GM13977 (cell line): ENCODE data around the gene ZNF45.
"Not testable (repeated sequence)": the region's sequence is repeated elsewhere in the genome, so short reads cannot be mapped to it uniquely, and the experiment has no call there.

Experiments used
- DNase-seq: peaks from one replicate; pipeline ENCODE4 v3.0.0; 2012; ENCODE audit warnings: low spot score
- in situ Hi-C: fragments of 300-500 bp; cut with MboI; formaldehyde crosslinking; loops from one replicate; pipeline ENCODE4 v1.12.0; 2022; ENCODE audit warnings: low sequenced_read_pairs, low pct_unique_long_range_greater_than_20kb, mixed read lengths, inconsistent platforms; ENCODE audit not compliant: unreplicated experiment
- TF ChIP-seq, protein P1 (sequence below): IDR thresholded peaks from 2 replicates; pipeline ENCODE4 v1.5.1; 2012; ENCODE audit warnings: mild to moderate bottlenecking, control low read depth; ENCODE audit not compliant: insufficient read depth; ENCODE audit errors: extremely low read depth, missing control alignments

ZNF45 gene

DNA sequence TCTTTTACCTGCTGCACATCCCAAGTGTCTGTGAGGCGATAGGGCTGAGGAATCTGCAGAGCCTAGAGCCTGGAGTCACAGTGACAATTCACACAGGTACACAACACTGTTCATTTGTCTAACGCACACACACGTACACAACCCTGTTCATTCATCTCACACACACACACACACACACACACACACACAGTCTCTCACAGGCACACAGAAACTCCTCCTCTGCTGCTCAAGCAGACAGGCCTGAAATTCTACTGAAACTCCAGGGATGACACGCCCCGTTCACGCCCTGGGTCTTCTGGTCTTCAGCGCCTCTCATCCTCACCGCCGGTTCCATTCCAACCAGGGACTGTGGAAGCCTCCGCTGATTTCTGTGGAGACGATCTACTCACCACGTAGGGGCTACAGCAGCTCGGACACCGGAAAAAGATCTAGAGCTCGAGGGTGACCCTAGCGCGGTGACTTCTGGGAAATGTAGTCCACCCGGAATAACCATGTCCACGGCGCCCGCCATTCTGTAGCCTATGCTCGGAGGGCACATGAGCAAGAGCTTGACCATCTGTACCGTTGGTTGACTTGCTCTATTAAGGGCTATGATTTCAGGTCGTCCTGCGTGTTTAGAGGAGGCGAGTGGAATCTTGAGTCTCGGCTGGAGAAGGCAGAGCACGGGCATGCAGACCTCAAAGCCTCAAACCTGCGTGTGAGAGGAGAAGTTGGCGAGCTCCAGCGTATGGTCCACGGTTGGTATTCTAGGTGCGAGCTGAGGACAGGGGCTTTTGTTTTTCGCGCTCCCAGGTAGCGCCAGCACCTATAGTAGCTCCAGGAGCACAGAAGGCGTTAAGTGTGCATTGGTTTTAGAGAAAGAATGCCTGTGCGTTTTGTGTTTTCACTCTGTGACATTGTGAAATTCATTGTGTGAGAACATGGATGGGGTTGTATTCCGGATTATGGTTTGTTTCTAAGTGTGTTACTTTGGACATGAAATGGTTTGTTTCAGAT, 33.4 kb downstream of the ZNF45 start:
- TF ChIP-seq, protein P1, sequence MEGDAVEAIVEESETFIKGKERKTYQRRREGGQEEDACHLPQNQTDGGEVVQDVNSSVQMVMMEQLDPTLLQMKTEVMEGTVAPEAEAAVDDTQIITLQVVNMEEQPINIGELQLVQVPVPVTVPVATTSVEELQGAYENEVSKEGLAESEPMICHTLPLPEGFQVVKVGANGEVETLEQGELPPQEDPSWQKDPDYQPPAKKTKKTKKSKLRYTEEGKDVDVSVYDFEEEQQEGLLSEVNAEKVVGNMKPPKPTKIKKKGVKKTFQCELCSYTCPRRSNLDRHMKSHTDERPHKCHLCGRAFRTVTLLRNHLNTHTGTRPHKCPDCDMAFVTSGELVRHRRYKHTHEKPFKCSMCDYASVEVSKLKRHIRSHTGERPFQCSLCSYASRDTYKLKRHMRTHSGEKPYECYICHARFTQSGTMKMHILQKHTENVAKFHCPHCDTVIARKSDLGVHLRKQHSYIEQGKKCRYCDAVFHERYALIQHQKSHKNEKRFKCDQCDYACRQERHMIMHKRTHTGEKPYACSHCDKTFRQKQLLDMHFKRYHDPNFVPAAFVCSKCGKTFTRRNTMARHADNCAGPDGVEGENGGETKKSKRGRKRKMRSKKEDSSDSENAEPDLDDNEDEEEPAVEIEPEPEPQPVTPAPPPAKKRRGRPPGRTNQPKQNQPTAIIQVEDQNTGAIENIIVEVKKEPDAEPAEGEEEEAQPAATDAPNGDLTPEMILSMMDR, result no peak
- in situ Hi-C loops, result no loop called here
- DNase-seq, result peak; percentile 72

DNA sequence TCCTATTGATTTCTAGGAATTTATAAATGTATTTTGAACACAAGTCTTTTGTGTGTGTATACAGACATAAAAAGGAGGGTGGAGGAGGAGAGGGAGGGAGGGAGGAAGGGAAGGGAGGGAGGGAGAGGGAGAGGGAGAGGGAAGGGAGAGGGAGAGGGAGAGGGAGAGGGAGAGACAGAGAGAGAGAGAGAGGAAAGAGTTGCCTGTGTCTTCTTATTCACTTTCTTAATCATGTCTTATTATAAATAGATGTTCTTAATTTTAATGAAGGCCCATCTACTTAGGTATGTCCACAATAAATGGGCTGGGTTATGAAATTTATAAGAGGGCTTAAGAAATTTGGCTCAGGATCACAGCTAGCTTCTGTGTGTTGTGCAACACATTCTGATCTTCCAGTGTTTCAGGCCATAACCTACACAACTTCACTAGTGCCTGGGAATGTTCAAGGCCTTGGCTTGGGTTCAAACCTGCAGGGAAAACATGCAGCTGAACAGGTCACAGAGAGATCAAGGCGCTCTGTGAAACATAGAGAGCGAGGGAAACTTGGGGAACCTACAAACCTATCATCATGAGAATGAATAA, 39.3 kb downstream of the ZNF45 start:
- no peak for DNase-seq
- TF ChIP-seq, protein P1, result no peak
- in situ Hi-C loops, result no loop called here

DNA sequence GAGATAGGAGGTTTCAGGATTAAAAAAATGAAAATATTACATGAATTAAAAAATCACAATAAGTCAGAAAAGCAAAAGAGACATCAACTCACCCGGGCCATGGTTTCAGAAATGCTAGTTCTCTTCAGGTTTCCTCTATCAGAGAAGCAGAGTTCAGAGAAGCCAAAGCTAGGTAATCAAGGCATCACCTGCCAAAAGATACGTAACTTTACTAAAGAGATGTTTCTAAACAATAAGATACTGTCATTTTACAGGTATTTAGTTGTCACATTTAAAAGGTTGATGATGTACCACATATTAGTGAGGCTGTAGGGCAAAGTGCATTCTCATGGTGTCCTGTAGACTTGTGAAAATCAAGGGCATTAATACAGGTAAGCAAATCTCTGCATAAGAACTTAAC, 51.2 kb downstream of the ZNF45 start, which contains the start of gene ZNF404:
Gene ZNF404, minus strand, starts transcription at position 101 of the 400 bp plus-strand sequence.
- in situ Hi-C loops, result no loop called here
- no peak for DNase-seq
- TF ChIP-seq, protein P1, result no peak

DNA sequence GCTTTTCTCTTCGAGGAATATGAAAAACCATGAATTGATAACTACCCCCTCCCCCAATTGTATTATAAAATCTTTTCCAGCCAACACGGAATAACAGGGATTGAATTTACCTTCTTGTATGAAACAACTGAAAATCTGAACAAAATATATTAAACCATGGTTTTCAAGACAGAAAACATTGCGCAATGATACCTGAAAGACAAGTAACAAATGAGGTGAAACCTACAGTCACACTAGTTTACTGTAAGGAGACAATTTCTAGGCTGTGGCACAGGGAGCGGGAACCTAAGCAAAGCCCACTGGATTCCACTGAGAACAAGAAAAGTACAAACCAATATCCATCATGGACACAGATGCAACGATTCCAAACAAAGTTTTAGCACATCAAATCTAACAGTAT, 54.6 kb downstream of the ZNF45 start:
- in situ Hi-C loops, result no loop called here
- DNase-seq, result no peak
- TF ChIP-seq, protein P1, result no peak

DNA sequence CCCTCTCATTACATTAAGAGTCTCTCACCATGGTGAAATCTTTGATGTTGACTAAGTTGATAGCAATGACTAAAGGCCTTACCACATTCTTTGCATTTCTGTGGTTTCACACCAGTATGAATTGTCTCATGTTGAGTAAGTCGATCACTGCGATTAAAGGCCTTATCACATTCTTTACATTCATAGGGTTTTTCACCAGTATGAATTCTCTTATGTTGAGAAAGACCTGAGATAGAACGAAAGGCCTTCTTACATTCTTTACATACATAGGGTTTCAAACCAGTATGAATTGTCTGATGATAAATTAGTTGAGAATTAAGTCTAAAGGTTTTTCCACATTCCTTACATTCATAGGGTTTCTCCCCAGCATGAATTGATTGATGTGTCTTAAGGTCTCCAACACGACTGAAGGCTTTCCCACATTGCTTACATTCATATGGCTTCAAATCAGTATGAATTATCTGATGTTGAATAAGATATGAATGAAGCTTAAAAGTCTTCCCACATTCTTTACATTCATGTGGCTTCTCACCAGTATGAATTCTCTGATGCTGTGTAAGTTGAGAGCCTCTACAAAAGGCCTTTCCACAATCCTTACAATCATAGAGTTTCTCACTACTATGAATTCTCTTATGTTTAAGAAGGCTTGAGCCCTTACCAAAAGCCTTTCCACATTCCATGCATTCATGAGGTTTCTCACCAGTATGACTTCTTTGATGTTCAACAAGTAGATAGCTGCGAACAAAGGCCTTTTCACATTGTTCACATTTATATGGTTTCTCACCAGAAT, 62.3 kb downstream of the ZNF45 start:
- TF ChIP-seq, protein P1, result no peak
- DNase-seq, result no peak
- in situ Hi-C loops, result no loop called here

DNA sequence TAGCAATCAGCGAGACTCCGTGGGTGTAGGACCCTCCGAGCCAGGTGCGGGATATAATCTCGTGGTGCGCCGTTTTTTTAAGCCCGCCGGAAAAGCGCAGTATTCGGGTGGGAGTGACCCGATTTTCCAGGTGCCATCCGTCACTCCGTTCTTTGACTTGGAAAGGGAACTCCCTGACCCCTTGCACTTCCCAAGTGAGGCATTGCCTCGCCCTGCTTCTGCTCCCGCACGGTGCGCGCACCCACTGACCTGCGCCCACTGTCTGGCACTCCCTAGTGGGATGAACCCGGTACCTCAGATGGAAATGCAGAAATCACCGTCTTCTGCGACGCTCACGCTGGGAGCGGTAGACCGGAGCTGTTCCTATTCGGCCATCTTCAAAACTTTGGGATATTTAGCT, 68.2 kb downstream of the ZNF45 start:
- DNase-seq, in situ Hi-C loops: not testable (repeated sequence)
